GM03348 (cell line): ENCODE results near the gene PPP1R12C.
"Not testable (repeated sequence)": the region's sequence is repeated elsewhere in the genome, so short reads cannot be mapped to it uniquely, and the experiment has no call there.

ENCODE experiments used
- DNase-seq: peaks from one replicate; pipeline ENCODE4 v3.0.0; 2012; ENCODE audit warnings: low spot score

The PPP1R12C gene

GRCh38 chr19:55116859-55117662 lies at the start of gene PPP1R12C:
PPP1R12C (minus strand) TSS chr19:55117637; CDS start chr19:55117543, 94 bp downstream.
- peak; percentile 34 for DNase-seq

- peak; percentile 100 for DNase-seq
These were observed 49.3 kb upstream of the PPP1R12C start, which contains the start of gene DNAAF3 for GRCh38 chr19:55166530-55167268. DNAAF3 (minus strand) TSS chr19:55166613; CDS start chr19:55166413, 200 bp downstream.

- peak; percentile 81 for DNase-seq
These were observed 48.6 kb upstream of the PPP1R12C start for GRCh38 chr19:55165952-55166529.

- DNase-seq: no peak
These were observed 44.3 kb upstream of the PPP1R12C start for GRCh38 chr19:55161571-55162322.

GRCh38 chr19:55160986-55161365 lies 43.5 kb upstream of the PPP1R12C start:
- DNase-seq: no peak

GRCh38 chr19:55160128-55160985 lies 42.9 kb upstream of the PPP1R12C start:
- DNase-seq: peak; percentile 96

GRCh38 chr19:55158848-55159749 lies 41.7 kb upstream of the PPP1R12C start:
- no peak for DNase-seq

GRCh38 chr19:55158423-55158822 lies 41.0 kb upstream of the PPP1R12C start:
- DNase-seq: no peak

- no peak for DNase-seq
These were observed 39.8 kb upstream of the PPP1R12C start, which contains the start of gene TNNI3 for GRCh38 chr19:55157064-55157908. TNNI3 (minus strand) TSS chr19:55157732; CDS start chr19:55157589, 143 bp downstream.

- DNase-seq: peak; percentile 65
These were observed 39.0 kb upstream of the PPP1R12C start for GRCh38 chr19:55156202-55157063.

GRCh38 chr19:55155784-55156183 lies 38.3 kb upstream of the PPP1R12C start:
- not testable (repeated sequence) for DNase-seq

GRCh38 chr19:55153652-55154264 lies 36.3 kb upstream of the PPP1R12C start:
- no peak for DNase-seq

- DNase-seq: no peak
These were observed 34.6 kb upstream of the PPP1R12C start for GRCh38 chr19:55152017-55152416.

- no peak for DNase-seq
These were observed 31.9 kb upstream of the PPP1R12C start, which contains the start of gene TNNT1 for GRCh38 chr19:55149078-55150003. TNNT1 (minus strand) TSS chr19:55149206; CDS start chr19:55147157, 2,049 bp downstream.

- DNase-seq: no peak
These were observed 30.3 kb upstream of the PPP1R12C start for GRCh38 chr19:55147545-55148251.
